Fibroblast of lung (primary cell): Measurements from ENCODE around the gene CD8B2. TPM values are rescaled to one million over a fixed set of nuclear protein-coding genes. Genes with fewer than 3 reads are reported as not detected.
"Not testable (repeated sequence)": the region's sequence is repeated elsewhere in the genome, so short reads cannot be mapped to it uniquely, and the experiment has no call there.

Experiments used
- DNase-seq, 2 donors: peaks; one replicate each; pipeline versions ENCODE4 v3.0.0 to v3.0.0-alpha.2; 2010; ENCODE audit warnings: low read depth in 2 of 2
- H2AFZ ChIP-seq: 2 replicates; pipeline ENCODE4 v1.5.1; 2012; ENCODE audit warnings: low read length, control low read depth, inconsistent platforms
- H3K27ac ChIP-seq: 2 replicates; pipeline ENCODE4 v1.5.1; 2011; ENCODE audit warnings: low read length, control low read depth; ENCODE audit not compliant: insufficient read depth
- H3K27me3 ChIP-seq: 2 replicates; pipeline ENCODE4 v1.5.1; 2011; ENCODE audit warnings: mild to moderate bottlenecking, low read length; ENCODE audit not compliant: control insufficient read depth, insufficient read depth
- H3K36me3 ChIP-seq: 2 replicates; pipeline ENCODE4 v1.5.1; 2011; ENCODE audit warnings: low read length; ENCODE audit not compliant: control insufficient read depth, insufficient read depth
- H3K4me1 ChIP-seq: 2 replicates; pipeline ENCODE4 v1.5.1; 2011; ENCODE audit warnings: low read length; ENCODE audit not compliant: control insufficient read depth, insufficient read depth; ENCODE audit errors: extremely low read depth
- H3K4me2 ChIP-seq: 2 replicates; pipeline ENCODE4 v1.5.1; 2011; ENCODE audit warnings: low read length, control low read depth; ENCODE audit not compliant: insufficient read depth; ENCODE audit errors: extremely low read depth
- H3K4me3 ChIP-seq, 4 experiments: fragments of 200-600 bp in 1 of 4; sonication (generic) in 1 of 4; replicated peaks in 1 of 4; 2 replicates each; pipeline ENCODE4 v1.5.1; 2011 to 2016; ENCODE audit warnings: low read length in 4 of 4, low read depth in 3 of 4, mild to moderate bottlenecking in 3 of 4, control low read depth in 2 of 4, inconsistent platforms in 1 of 4, mixed read lengths in 1 of 4; ENCODE audit not compliant: insufficient read depth in 1 of 4; ENCODE audit errors: control extremely low read depth in 1 of 4
- H3K79me2 ChIP-seq: 2 replicates; pipeline ENCODE4 v1.5.1; 2012; ENCODE audit warnings: mild to moderate bottlenecking, low read length, inconsistent platforms; ENCODE audit not compliant: control insufficient read depth, insufficient read depth
- H3K9ac ChIP-seq: 2 replicates; pipeline ENCODE4 v1.5.1; 2011; ENCODE audit warnings: mild to moderate bottlenecking, low read length, control low read depth; ENCODE audit not compliant: insufficient read depth
- H3K9me3 ChIP-seq: 2 replicates; pipeline ENCODE4 v1.5.1; 2012; ENCODE audit warnings: low read depth, low read length; ENCODE audit not compliant: control insufficient read depth, insufficient read depth
- H4K20me1 ChIP-seq: 2 replicates; pipeline ENCODE4 v1.5.1; 2011; ENCODE audit warnings: low read length; ENCODE audit not compliant: control insufficient read depth, insufficient read depth; ENCODE audit errors: extremely low read depth
- polyA minus RNA-seq: library from RNA; depleted of rRNA, polyadenylated mRNA; stranded (reverse); fragments of >200 nt; gene quantifications from 2 replicates; pipeline ENCODE4 v1.2.3, GENCODE V29; 2011; ENCODE audit warnings: low replicate concordance
- polyA plus RNA-seq, 2 donors: library from polyadenylated mRNA; depleted of rRNA in 1 of 2; stranded (reverse) in 1 of 2; unstranded in 1 of 2; fragments of >200 nt; gene quantifications; 2 replicates each; pipeline ENCODE4 v1.2.1, GENCODE V29; 2011 to 2012; ENCODE audit warnings: missing spikeins in 1 of 2
- total RNA-seq: library from RNA; depleted of rRNA; stranded (reverse); fragments of >200 nt; gene quantifications from 2 replicates; pipeline ENCODE4 v1.2.1, GENCODE V29; 2014

The CD8B2 gene
- total RNA-seq (not detected in 2 replicates), polyA plus RNA-seq (not detected in 2 replicates), polyA minus RNA-seq (not detected in 2 replicates)
- polyA plus RNA-seq (2012), result not detected in 2 replicates

DNA sequence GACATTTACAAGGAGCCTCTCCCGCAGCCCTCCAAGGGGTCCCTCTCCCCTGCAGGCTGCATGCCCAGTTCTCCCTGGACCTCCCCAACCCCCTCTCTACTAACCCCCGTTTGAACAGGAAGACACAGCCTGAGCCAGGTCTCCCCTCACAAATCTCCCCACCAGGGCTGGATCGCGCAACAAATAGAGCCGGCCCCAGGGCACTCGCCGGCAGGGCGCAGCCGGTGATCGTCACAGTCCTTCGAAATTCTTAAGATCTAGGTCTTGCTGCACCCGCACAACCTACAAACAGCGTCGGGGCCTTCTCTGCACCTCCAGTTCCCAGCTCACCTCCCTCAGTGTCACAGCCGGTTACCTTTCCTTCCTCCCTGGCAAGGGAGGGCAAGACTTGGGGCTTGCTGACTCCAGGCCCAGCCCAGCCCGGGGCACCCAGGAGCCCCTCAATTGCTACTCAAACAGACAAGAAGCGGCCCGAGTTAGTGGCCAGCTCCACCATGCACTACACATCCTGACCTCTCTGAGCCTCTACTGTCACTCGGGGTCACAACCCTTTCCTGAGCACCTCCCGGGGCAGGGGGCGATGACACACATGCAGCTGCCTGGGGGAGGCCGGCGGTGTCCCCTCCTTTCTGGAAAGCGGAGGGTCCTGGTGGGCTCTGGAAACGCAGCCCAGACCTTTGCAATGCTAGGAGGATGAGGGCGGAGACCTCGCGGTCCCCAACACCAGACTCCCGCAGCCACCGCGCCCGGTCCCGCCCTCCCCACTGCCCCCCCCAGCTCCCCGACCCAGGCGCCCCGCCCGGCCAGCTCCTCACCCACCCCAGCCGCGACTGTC lies at the start of gene CD8B2:
TSS of gene CD8B2 (plus strand) at position 814 of the 835 bp plus-strand sequence. CDS start 63 bp downstream, outside the sequence.
- not testable (repeated sequence) for H4K20me1 ChIP-seq, H2AFZ ChIP-seq, H3K27ac ChIP-seq, H3K4me3 ChIP-seq, H3K9ac ChIP-seq, DNase-seq, H3K79me2 ChIP-seq, H3K9me3 ChIP-seq, H3K36me3 ChIP-seq, H3K27me3 ChIP-seq, H3K4me2 ChIP-seq, H3K4me1 ChIP-seq

GRCh38 chr2:106461882-106462281 lies 25.3 kb upstream of the CD8B2 start:
- not testable (repeated sequence) for H3K9ac ChIP-seq, DNase-seq, H3K27ac ChIP-seq, H3K4me2 ChIP-seq, H2AFZ ChIP-seq, H3K27me3 ChIP-seq, H3K79me2 ChIP-seq, H3K4me3 ChIP-seq, H3K9me3 ChIP-seq, H3K36me3 ChIP-seq, H3K4me1 ChIP-seq, H4K20me1 ChIP-seq

- not testable (repeated sequence) for H3K36me3 ChIP-seq, H3K9ac ChIP-seq, H3K27ac ChIP-seq, H3K9me3 ChIP-seq, H3K4me3 ChIP-seq, H3K27me3 ChIP-seq, H3K4me2 ChIP-seq, H2AFZ ChIP-seq, H3K79me2 ChIP-seq, DNase-seq, H4K20me1 ChIP-seq, H3K4me1 ChIP-seq
These were observed 19.6 kb upstream of the CD8B2 start for GRCh38 chr2:106467516-106467915.

DNA sequence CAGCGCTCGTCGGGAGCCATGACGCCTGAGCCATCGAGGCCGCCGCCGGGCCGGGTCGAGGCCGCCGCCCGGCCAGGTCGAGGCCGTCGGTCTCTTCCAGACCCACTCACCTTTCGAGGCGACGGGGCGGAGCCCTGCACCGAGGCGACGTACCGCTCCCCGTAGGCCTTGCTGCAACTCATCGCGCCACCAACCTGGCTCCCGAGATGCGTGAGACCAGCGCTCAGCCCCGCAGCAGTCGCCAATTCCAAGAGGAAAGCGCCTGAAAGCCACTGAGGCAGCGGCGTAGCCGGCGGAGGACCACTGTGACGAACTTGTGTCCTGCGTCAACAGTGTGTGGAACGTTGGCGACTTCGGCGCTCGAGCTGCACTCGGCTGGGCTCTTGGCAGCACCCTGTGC lies 19.1 kb upstream of the CD8B2 start, which contains the start of gene RGPD3:
TSS of gene RGPD3 (minus strand) at position 307 of the 400 bp plus-strand sequence. CDS start at position 182, 125 bp downstream.
- H3K79me2 ChIP-seq, H3K27ac ChIP-seq, H2AFZ ChIP-seq, H3K4me3 ChIP-seq, DNase-seq, H3K9ac ChIP-seq, H3K4me2 ChIP-seq, H3K4me1 ChIP-seq, H3K27me3 ChIP-seq, H4K20me1 ChIP-seq, H3K36me3 ChIP-seq, H3K9me3 ChIP-seq: not testable (repeated sequence)
